Measurements from ENCODE around the gene COL2A1.

DNA sequence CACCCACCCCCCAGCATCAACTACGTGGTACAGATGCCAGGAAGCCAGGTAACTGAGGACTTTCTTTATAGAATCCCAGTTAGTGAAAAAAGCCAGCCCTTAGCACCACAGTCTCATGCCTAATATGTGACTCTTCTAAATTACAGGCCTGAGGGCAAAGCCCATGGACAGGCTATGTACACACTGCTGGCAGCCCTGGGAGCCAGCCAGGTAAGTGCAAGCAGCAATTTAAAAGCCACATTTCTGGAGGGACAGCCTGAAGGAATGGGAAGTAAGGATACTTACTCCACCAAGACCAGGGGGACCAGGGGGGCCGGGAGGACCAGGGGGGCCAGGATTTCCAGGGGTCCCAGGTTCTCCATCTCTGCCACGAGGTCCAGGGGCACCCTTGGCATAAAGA, 7.0 kb downstream of the COL2A1 start:
- TF ChIP-seq, protein P1, sequence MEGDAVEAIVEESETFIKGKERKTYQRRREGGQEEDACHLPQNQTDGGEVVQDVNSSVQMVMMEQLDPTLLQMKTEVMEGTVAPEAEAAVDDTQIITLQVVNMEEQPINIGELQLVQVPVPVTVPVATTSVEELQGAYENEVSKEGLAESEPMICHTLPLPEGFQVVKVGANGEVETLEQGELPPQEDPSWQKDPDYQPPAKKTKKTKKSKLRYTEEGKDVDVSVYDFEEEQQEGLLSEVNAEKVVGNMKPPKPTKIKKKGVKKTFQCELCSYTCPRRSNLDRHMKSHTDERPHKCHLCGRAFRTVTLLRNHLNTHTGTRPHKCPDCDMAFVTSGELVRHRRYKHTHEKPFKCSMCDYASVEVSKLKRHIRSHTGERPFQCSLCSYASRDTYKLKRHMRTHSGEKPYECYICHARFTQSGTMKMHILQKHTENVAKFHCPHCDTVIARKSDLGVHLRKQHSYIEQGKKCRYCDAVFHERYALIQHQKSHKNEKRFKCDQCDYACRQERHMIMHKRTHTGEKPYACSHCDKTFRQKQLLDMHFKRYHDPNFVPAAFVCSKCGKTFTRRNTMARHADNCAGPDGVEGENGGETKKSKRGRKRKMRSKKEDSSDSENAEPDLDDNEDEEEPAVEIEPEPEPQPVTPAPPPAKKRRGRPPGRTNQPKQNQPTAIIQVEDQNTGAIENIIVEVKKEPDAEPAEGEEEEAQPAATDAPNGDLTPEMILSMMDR (IDR thresholded peaks at IDR 0.05; ENCODE audit: insufficient read depth, low read length, poor library complexity, severe bottlenecking), result no peak
- no peak for TF ChIP-seq EZH2phosphoT487 (conservative IDR thresholded peaks at IDR 0.05; ENCODE audit: low read length)
